T-helper 2 cell (primary cell): ENCODE measurements around the gene CALM1.

Experiments used
- DNase-seq, 5 experiments: peaks; one replicate each; pipeline versions ENCODE4 v3.0.0 to v3.0.0-alpha.2; 2012 to 2022
- total RNA-seq, 2 donors: gene quantifications; one replicate each; lab custom pipeline; 2026; lab: John Stamatoyannopoulos, UW

The CALM1 gene
- total RNA-seq, result 1,012 to 1,124 reads per million in 2 donors

- DNase-seq, result peak; percentile 91 to 99 (median 97)
These were observed at the start of gene CALM1 for GRCh38 chr14:90396341-90397339. Gene CALM1, plus strand, starts transcription at chr14:90397029. Its CDS starts 202 bp downstream, at chr14:90397231.

GRCh38 chr14:90348270-90348669 is 48.6 kb upstream of the CALM1 start:
- no peak for DNase-seq

- no peak for DNase-seq
These were observed 47.1 kb upstream of the CALM1 start for GRCh38 chr14:90349739-90350138.

- DNase-seq, result no peak
These were observed 42.1 kb upstream of the CALM1 start for GRCh38 chr14:90354551-90355298.

GRCh38 chr14:90355540-90356518 is 41.0 kb upstream of the CALM1 start:
- DNase-seq, result no peak

- DNase-seq, result no peak
These were observed 39.9 kb upstream of the CALM1 start for GRCh38 chr14:90356925-90357324.

- DNase-seq, result no peak
These were observed 38.5 kb upstream of the CALM1 start for GRCh38 chr14:90358359-90358758.

- no peak for DNase-seq
These were observed 34.8 kb upstream of the CALM1 start for GRCh38 chr14:90361865-90362557.

- DNase-seq, result no peak
These were observed 34.3 kb upstream of the CALM1 start for GRCh38 chr14:90362558-90362896.

GRCh38 chr14:90368946-90369721 is 27.7 kb upstream of the CALM1 start:
- DNase-seq, result peak in 2 of 5 experiments; percentile 12 to 41

- DNase-seq, result no peak
These were observed 22.9 kb upstream of the CALM1 start for GRCh38 chr14:90373887-90374286.

- DNase-seq, result no peak
These were observed 22.0 kb upstream of the CALM1 start for GRCh38 chr14:90374813-90375212.

GRCh38 chr14:90375934-90376333 is 20.9 kb upstream of the CALM1 start:
- DNase-seq, result no peak

GRCh38 chr14:90378249-90378648 is 18.6 kb upstream of the CALM1 start:
- no peak for DNase-seq

- no peak for DNase-seq
These were observed 17.7 kb upstream of the CALM1 start for GRCh38 chr14:90379106-90379505.

- peak in 1 of 5 experiments; percentile 40 for DNase-seq
These were observed 15.6 kb upstream of the CALM1 start for GRCh38 chr14:90381011-90381786.

- DNase-seq, result peak in 1 of 5 experiments; percentile 50
These were observed 14.8 kb upstream of the CALM1 start for GRCh38 chr14:90381999-90382451.

- DNase-seq, result peak; percentile 11 to 84 (median 52)
These were observed 14.2 kb upstream of the CALM1 start for GRCh38 chr14:90382491-90383125.

GRCh38 chr14:90383126-90383730 is 13.6 kb upstream of the CALM1 start:
- peak; percentile 90 to 100 (median 96) for DNase-seq
